Uterus (tissue), 4 donors: Measurements from ENCODE around the gene TEN1. TPM values are rescaled to one million over a fixed set of nuclear protein-coding genes. Genes with fewer than 3 reads are reported as not detected.

ENCODE experiments used
- DNase-seq, 2 donors: peaks; one replicate each; pipeline ENCODE4 v3.0.0-alpha.2; 2019 to 2020
- H3K27ac ChIP-seq, 2 donors: fragments of 200-600 bp; sonication (generic); 1 replicate in 1 of 2; 2 replicates in 1 of 2; pipeline ENCODE4 v1.5.1; 2016 to 2018
- H3K27me3 ChIP-seq, 2 donors: fragments of 200-600 bp; sonication (generic); one replicate each; pipeline ENCODE4 v1.5.1; 2018 to 2019; ENCODE audit warnings: control low read depth in 1 of 2
- H3K36me3 ChIP-seq, 2 donors: fragments of 200-600 bp; sonication (generic); one replicate each; pipeline ENCODE4 v1.5.1; 2019; ENCODE audit warnings: control low read depth in 1 of 2
- H3K4me1 ChIP-seq, 2 donors: fragments of 200-600 bp; sonication (generic); one replicate each; pipeline ENCODE4 v1.5.1; 2018 to 2019; ENCODE audit warnings: control low read depth in 1 of 2
- H3K4me3 ChIP-seq, 2 donors: fragments of 200-600 bp; sonication (generic); 1 replicate in 1 of 2; 2 replicates in 1 of 2; pipeline ENCODE4 v1.5.1; 2018 to 2019; ENCODE audit warnings: mild to moderate bottlenecking in 1 of 2
- H3K9me3 ChIP-seq, 2 donors: fragments of 200-600 bp; sonication (generic); one replicate each; pipeline ENCODE4 v1.5.1; 2019; ENCODE audit warnings: control low read depth in 1 of 2
- POLR2A ChIP-seq, 2 donors: fragments of 450-650 bp; IDR thresholded peaks; one replicate each; pipeline ENCODE4 v1.6.1; 2016; ENCODE audit warnings: antibody characterized with exemption in 2 of 2, mild to moderate bottlenecking in 1 of 2, moderate library complexity in 1 of 2
- intact Hi-C: fragments of 100-400 bp; cut with DNase I; formaldehyde crosslinking; loops from one replicate; pipeline ENCODE4 v1.15.1; 2023; ENCODE audit warnings: low total_unique reads
- total RNA-seq, 4 donors: library from RNA; depleted of rRNA in 3 of 4; stranded (reverse); fragments of >200 nt in 3 of 4; gene quantifications; one replicate each; pipeline versions ENCODE4 v1.1.0 to v1.2.4, GENCODE V29; 2014 to 2023
- TF ChIP-seq, protein P1 (sequence below), 4 experiments: fragments of 200-600 bp in 2 of 4; fragments of 450-650 bp in 2 of 4; sonication (generic) in 2 of 4; IDR thresholded peaks; one replicate each; pipeline ENCODE4 v1.5.1; 2016 to 2019; ENCODE audit warnings: antibody characterized with exemption in 4 of 4, mild to moderate bottlenecking in 2 of 4, moderate library complexity in 1 of 4
- donor health status: DM: yes; HTN: yes; CAD: no.

TEN1 gene
- total RNA-seq, 4 donors from 2014 or later, result 3.1 to 17.2 (median 15.0) TPM

DNA sequence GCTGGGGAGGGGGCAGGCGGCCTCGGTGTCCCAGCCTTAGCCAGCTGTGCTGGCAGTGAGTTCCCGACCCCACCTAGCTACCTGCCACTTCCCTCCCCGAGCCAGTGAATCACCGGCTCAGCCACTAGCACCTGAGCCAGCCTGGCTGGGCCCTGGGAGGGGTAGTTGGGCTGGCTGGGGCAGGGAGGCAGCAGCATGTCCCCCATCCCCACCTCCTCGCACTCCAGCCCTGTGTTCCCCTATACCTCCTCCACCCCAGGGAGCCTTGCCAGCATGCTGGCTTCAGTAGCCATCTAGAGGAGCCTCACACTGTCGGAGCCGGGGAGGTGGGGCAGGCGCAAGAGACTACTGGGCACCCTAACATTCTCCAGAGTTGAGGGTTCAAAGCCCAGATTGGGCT is 45.3 kb downstream of the TEN1 start:
- no peaks in the 10 kb centered on the region for H3K9me3 ChIP-seq
- no peak overlapping the region for H3K4me3 ChIP-seq
- H3K4me1 ChIP-seq, result no peaks in the 10 kb centered on the region
- intact Hi-C loops, result no loop called here
- no peak overlapping the region for H3K27ac ChIP-seq
- no peak for TF ChIP-seq POLR2A (IDR thresholded peaks at IDR 0.05)
- TF ChIP-seq, protein P1, sequence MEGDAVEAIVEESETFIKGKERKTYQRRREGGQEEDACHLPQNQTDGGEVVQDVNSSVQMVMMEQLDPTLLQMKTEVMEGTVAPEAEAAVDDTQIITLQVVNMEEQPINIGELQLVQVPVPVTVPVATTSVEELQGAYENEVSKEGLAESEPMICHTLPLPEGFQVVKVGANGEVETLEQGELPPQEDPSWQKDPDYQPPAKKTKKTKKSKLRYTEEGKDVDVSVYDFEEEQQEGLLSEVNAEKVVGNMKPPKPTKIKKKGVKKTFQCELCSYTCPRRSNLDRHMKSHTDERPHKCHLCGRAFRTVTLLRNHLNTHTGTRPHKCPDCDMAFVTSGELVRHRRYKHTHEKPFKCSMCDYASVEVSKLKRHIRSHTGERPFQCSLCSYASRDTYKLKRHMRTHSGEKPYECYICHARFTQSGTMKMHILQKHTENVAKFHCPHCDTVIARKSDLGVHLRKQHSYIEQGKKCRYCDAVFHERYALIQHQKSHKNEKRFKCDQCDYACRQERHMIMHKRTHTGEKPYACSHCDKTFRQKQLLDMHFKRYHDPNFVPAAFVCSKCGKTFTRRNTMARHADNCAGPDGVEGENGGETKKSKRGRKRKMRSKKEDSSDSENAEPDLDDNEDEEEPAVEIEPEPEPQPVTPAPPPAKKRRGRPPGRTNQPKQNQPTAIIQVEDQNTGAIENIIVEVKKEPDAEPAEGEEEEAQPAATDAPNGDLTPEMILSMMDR (IDR thresholded peaks at IDR 0.05), result no peak
- no peaks in the 10 kb centered on the region for H3K36me3 ChIP-seq
- H3K27me3 ChIP-seq, result no peaks in the 10 kb centered on the region
- DNase-seq, result no peak

DNA sequence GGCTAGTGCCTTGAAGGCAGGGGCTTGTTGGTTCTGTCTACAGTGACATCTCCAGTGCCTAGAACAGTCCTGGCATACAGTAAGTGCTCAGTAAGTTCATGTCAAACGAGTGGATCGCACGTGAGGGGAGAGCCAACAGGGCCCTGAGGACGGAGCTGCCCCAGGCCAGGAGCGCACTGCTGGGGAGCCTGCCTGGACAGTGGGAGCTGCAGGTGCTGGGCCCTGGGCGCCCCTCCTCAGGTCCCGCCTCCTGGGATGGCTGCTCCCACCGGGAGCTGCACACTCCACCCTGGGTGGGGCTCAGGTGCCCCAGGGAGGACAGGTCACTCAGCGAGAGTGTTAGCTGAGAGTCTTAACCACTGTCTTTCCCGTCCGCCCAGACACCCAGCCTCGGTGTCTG is 46.3 kb downstream of the TEN1 start:
- H3K4me3 ChIP-seq, result no peak overlapping the region
- no peaks in the 10 kb centered on the region for H3K9me3 ChIP-seq
- no peaks in the 10 kb centered on the region for H3K27me3 ChIP-seq
- TF ChIP-seq, protein P1 (IDR thresholded peaks at IDR 0.05), result no peak
- H3K4me1 ChIP-seq, result no peaks in the 10 kb centered on the region
- H3K36me3 ChIP-seq, result no peaks in the 10 kb centered on the region
- intact Hi-C loops, result no loop called here
- no peak overlapping the region for H3K27ac ChIP-seq
- DNase-seq, result no peak

DNA sequence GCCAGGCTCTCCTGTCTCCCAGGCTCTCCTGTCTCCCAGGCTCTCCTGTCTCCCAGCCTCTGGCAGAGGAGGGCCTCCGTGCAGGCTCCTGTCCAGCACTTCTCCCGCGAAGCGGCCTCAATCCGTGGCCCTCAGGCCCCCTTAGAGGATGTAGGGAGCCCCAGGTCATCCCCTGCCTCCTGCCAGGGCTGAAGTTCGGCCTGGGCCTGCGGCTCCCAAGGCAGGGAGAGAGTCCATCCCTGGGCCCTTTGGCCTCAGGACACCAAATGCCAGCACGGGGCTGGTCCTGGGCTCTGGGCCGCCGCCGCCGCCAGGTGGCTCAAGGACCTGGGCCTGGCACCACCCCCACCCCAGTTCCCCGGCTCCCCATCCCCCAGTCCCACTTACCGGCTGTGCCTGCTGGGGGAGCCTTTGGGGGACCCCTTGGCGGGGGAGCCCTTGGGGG is 47.7 kb downstream of the TEN1 start:
- intact Hi-C loops, result no loop called here
- TF ChIP-seq POLR2A (IDR thresholded peaks at IDR 0.05), result no peak
- TF ChIP-seq, protein P1 (IDR thresholded peaks at IDR 0.05), result no peak
- Histone ChIP-seq H3K36me3 (no peaks in the 10 kb centered on the region), H3K4me3 (no peak overlapping the region), H3K9me3 (no peaks in the 10 kb centered on the region), H3K27me3 (no peaks in the 10 kb centered on the region), H3K27ac (no peak overlapping the region), H3K4me1 (no peaks in the 10 kb centered on the region)
- DNase-seq, result no peak

DNA sequence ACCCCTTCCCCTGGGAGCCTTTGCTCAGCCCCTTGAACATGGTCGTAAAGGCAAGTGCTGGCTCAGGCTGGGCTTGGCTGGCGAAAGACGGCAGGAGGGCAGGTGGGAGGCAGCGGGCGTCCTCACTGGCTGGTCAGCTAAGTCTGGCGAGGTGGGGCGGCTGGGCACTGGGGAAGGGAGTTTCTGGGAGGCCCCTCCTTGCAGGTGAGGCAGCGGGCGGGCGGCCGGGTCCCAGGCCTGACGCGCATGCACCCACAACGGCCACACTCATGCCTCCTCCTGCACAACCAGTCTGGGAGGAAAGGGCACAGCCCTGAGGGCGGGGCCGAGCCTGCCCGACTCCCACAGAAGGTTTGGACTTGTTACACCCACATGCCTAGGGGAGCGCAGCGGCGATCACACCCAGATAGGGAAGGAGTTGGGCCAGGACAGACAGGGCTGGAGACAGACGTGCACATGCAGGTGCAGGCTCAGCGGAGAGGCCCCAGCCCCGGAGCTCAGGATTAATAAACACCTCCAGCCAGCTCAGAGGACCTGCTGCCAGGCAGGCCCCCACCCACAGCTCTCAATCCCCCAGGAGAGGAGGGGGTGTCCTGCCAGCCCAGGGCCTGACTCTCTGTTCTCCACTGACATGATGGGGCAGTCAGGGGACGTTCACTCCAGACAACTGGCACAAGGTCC is 48.3 kb downstream of the TEN1 start, which contains the start of gene EVPL:
Gene EVPL (minus strand): TSS at position 148 of the 681 bp plus-strand sequence. CDS start 108 bp downstream, at position 40.
- H3K36me3 ChIP-seq, result no peaks in the 10 kb centered on the region
- H3K4me1 ChIP-seq, result no peaks in the 10 kb centered on the region
- H3K4me3 ChIP-seq, result no peak within 1 kb of the TSS
- H3K27me3 ChIP-seq, result no peaks in the 10 kb centered on the region
- H3K9me3 ChIP-seq, result no peaks in the 10 kb centered on the region
- no peak for TF ChIP-seq POLR2A (IDR thresholded peaks at IDR 0.05)
- TF ChIP-seq, protein P1 (IDR thresholded peaks at IDR 0.05), result no peak
- no peak for DNase-seq
- intact Hi-C loops, result no loop called here
- H3K27ac ChIP-seq, result no peak within 1 kb of the TSS

DNA sequence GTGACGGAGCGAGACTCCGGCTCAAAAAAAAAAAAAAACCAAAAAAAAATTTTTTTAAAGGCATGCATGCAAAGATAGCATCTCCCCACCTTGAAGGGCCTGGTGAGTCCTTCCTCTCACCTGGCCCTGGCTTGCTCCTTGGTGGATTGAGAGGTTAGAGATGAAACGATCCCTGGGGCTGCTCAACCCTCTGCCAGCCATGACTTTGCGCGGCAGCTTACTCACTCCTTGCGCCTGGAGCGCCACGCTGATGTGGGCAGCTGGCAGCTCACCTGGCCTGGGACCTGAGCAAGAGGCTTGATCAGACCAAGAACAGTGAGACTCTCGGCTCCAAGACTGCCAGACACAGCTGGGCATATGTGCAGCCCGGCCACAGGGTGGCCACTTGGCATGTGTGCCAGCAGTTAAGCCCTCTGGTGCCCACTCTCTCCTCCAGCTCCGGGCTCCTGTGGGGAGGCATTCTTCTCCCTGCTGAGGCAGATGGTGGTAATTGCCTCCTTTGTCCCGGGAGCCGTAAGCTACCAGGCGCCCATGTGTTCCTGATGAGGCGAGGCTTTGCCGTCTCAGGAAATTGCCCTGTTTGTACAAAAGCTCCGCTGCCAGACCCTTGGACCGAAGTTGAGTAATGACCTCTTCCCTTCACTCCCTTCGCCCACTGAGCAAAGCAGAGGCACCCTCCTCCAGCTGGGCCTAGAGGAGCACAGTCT is 53.2 kb downstream of the TEN1 start:
- intact Hi-C loops, result no loop called here
- no peak for TF ChIP-seq POLR2A (IDR thresholded peaks at IDR 0.05)
- TF ChIP-seq, protein P1 (IDR thresholded peaks at IDR 0.05), result no peak

More for the DNA sequence above, 53.2 kb downstream of the TEN1 start:
- no peak overlapping the region for H3K27ac ChIP-seq
- H3K9me3 ChIP-seq, result no peaks in the 10 kb centered on the region
- H3K4me3 ChIP-seq, result no peak overlapping the region
- no peaks in the 10 kb centered on the region for H3K4me1 ChIP-seq
- no peaks in the 10 kb centered on the region for H3K27me3 ChIP-seq
- DNase-seq, result no peak
- H3K36me3 ChIP-seq, result no peaks in the 10 kb centered on the region
